DOHH2 (cell line): ENCODE data around the gene LENG8.

Experiments used
- EZH2phosphoT487 ChIP-seq: fragments of 200-600 bp; sonication (generic); IDR thresholded peaks from 2 replicates; pipeline ENCODE4 v1.6.1; 2017; ENCODE audit warnings: borderline replicate concordance, mild to moderate bottlenecking, antibody characterized with exemption, low read length, moderate library complexity, mixed read lengths
- TF ChIP-seq, protein P1 (sequence below): fragments of 200-600 bp; sonication (generic); IDR thresholded peaks from one replicate; pipeline ENCODE4 v1.5.1; 2014; ENCODE audit warnings: antibody characterized with exemption, mild to moderate bottlenecking, low read depth, low read length; ENCODE audit not compliant: poor library complexity, severe bottlenecking

DNA sequence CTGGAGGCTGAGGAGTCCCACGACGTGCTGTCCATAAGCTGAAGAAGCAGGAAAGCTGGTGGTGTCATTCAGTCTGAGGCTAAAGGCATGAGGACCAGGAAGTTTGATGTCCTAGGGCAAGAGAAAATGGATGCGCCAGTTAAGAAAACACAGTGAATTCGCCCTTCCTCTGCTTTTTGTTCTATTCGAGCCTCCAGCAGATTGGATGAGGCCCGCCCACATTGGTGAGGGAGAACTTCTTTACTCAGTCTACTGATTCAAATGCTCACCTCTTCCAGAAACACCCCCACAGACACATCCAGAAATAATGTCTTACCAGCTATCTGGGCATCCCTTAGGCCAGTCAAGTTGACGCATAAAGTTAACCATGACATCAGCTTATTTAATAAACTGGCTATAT, 41.2 kb upstream of the LENG8 start:
- TF ChIP-seq, protein P1, sequence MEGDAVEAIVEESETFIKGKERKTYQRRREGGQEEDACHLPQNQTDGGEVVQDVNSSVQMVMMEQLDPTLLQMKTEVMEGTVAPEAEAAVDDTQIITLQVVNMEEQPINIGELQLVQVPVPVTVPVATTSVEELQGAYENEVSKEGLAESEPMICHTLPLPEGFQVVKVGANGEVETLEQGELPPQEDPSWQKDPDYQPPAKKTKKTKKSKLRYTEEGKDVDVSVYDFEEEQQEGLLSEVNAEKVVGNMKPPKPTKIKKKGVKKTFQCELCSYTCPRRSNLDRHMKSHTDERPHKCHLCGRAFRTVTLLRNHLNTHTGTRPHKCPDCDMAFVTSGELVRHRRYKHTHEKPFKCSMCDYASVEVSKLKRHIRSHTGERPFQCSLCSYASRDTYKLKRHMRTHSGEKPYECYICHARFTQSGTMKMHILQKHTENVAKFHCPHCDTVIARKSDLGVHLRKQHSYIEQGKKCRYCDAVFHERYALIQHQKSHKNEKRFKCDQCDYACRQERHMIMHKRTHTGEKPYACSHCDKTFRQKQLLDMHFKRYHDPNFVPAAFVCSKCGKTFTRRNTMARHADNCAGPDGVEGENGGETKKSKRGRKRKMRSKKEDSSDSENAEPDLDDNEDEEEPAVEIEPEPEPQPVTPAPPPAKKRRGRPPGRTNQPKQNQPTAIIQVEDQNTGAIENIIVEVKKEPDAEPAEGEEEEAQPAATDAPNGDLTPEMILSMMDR = no peak
- TF ChIP-seq EZH2phosphoT487 = no peak
